SK-N-SH (cell line): Measurements from ENCODE around the gene IRGC. TPM values are rescaled to one million over a fixed set of nuclear protein-coding genes. Genes with fewer than 3 reads are reported as not detected.

ENCODE experiments used
- CTCF ChIA-PET: fragments of 300-600, 350-600 bp; formaldehyde crosslinking; extraction: SDS; loops from one replicate; lab custom pipeline; 2021; lab: Yijun Ruan, JAX
- POLR2A ChIA-PET: fragments of 350-600 bp; sonication (Branson Sonifier 250); formaldehyde crosslinking; extraction: SDS; loops from one replicate; lab custom pipeline; 2020; ENCODE audit warnings: antibody characterized with exemption, inconsistent platforms; lab: Yijun Ruan, JAX
- DNase-seq: peaks from one replicate; pipeline ENCODE4 v3.0.0; 2012
- H2AFZ ChIP-seq: fragments of 200-600 bp; sonication (generic); 2 replicates; pipeline ENCODE4 v1.8.1; 2016; ENCODE audit warnings: antibody characterized with exemption, mild to moderate bottlenecking, low read depth
- H3F3A ChIP-seq: fragments of 200-600 bp; sonication (generic); replicated peaks from 2 replicates; pipeline ENCODE3; 2016; ENCODE audit warnings: antibody characterized with exemption, mild to moderate bottlenecking; ENCODE audit not compliant: insufficient read depth
- H3K27ac ChIP-seq, 2 experiments: fragments of 200-500 bp in 1 of 2; fragments of 200-600 bp in 1 of 2; sonication (Bioruptor generic) in 1 of 2; sonication (generic), shearing (Covaris generic) in 1 of 2; 2 replicates each; pipeline versions ENCODE4 v1.5.1 to v1.6.1; 2014 to 2016; ENCODE audit warnings: low read depth in 2 of 2, inconsistent platforms in 1 of 2, low read length in 1 of 2, mild to moderate bottlenecking in 1 of 2, mixed read lengths in 1 of 2
- H3K27me3 ChIP-seq: fragments of 200-600 bp; sonication (generic), shearing (Covaris generic); 2 replicates; pipeline ENCODE4 v1.6.1; 2016; ENCODE audit warnings: mixed run types; ENCODE audit not compliant: insufficient read depth
- H3K36me3 ChIP-seq, 2 experiments: fragments of 200-500 bp in 1 of 2; fragments of 200-600 bp in 1 of 2; sonication (Bioruptor generic) in 1 of 2; sonication (generic) in 1 of 2; replicated peaks in 1 of 2; 2 replicates each; pipeline versions ENCODE3 to v1.5.1; 2014 to 2016; ENCODE audit warnings: low read length in 1 of 2, mild to moderate bottlenecking in 1 of 2; ENCODE audit not compliant: insufficient read depth in 2 of 2, control insufficient read depth in 1 of 2
- H3K4me1 ChIP-seq, 2 experiments: fragments of 200-500 bp in 1 of 2; fragments of 200-600 bp in 1 of 2; sonication (Bioruptor generic) in 1 of 2; sonication (generic), shearing (Covaris generic) in 1 of 2; 2 replicates each; pipeline versions ENCODE4 v1.5.1 to v1.6.1; 2014 to 2016; ENCODE audit warnings: low read depth in 1 of 2, low read length in 1 of 2, mixed run types in 1 of 2; ENCODE audit not compliant: insufficient read depth in 2 of 2, control insufficient read depth in 1 of 2
- H3K4me2 ChIP-seq: fragments of 200-600 bp; sonication (generic), shearing (Covaris generic); 2 replicates; pipeline ENCODE4 v1.6.1; 2017; ENCODE audit warnings: mixed run types
- H3K4me3 ChIP-seq, 2 experiments: fragments of 200-500 bp in 1 of 2; fragments of 200-600 bp in 1 of 2; sonication (Bioruptor generic) in 1 of 2; sonication (generic), shearing (Covaris generic) in 1 of 2; 2 replicates each; pipeline versions ENCODE4 v1.5.1 to v1.8.1; 2014 to 2016; ENCODE audit warnings: low read depth in 2 of 2, inconsistent platforms in 1 of 2, low read length in 1 of 2, mild to moderate bottlenecking in 1 of 2, mixed read lengths in 1 of 2, moderate library complexity in 1 of 2
- H3K79me2 ChIP-seq: fragments of 200-600 bp; sonication (generic); 2 replicates; pipeline ENCODE4 v1.8.1; 2017; ENCODE audit warnings: mild to moderate bottlenecking; ENCODE audit not compliant: insufficient read depth
- H3K9ac ChIP-seq: fragments of 200-600 bp; sonication (generic); 2 replicates; pipeline ENCODE4 v1.6.1; 2017; ENCODE audit warnings: mixed run types
- H3K9me2 ChIP-seq: fragments of 200-600 bp; sonication (generic); 2 replicates; pipeline ENCODE4 v1.6.1; 2017; ENCODE audit warnings: mixed run types
- H3K9me3 ChIP-seq: fragments of 200-600 bp; sonication (generic); 2 replicates; pipeline ENCODE4 v1.6.1; 2017; ENCODE audit warnings: mixed run types, mild to moderate bottlenecking, moderate library complexity
- H4K20me1 ChIP-seq: fragments of 200-600 bp; sonication (generic); 2 replicates; pipeline ENCODE4 v1.6.1; 2017; ENCODE audit warnings: mild to moderate bottlenecking, mixed run types; ENCODE audit not compliant: insufficient read depth
- CHD2 ChIP-seq: fragments of 150-350 bp; IDR thresholded peaks from 2 replicates; pipeline ENCODE4 v1.6.1; 2018; ENCODE audit warnings: low read length; ENCODE audit not compliant: partially characterized antibody
- ELF1 ChIP-seq: IDR thresholded peaks from 2 replicates; pipeline ENCODE4 v1.4.0; 2012
- EP300 ChIP-seq, 2 experiments: IDR thresholded peaks; 2 replicates each; pipeline versions ENCODE4 v1.4.0 to v1.6.1; 2012; ENCODE audit warnings: borderline replicate concordance in 1 of 2, low read depth in 1 of 2, low read length in 1 of 2
- EZH2phosphoT487 ChIP-seq: fragments of 200-600 bp; sonication (generic); IDR thresholded peaks from 2 replicates; pipeline ENCODE4 v1.6.1; 2017; ENCODE audit warnings: low read depth, mixed run types, mild to moderate bottlenecking, antibody characterized with exemption, moderate library complexity, borderline replicate concordance
- FOSL2 ChIP-seq: IDR thresholded peaks from 2 replicates; pipeline ENCODE4 v1.4.0; 2012; ENCODE audit warnings: low read depth, mild to moderate bottlenecking, moderate library complexity, borderline replicate concordance
- FOXJ3 ChIP-seq: sonication (generic); formaldehyde crosslinking; IDR thresholded peaks from 2 replicates; pipeline ENCODE4 v1.5.1; 2020; ENCODE audit warnings: mild to moderate bottlenecking, missing genetic modification reagents
- FOXM1 ChIP-seq: IDR thresholded peaks from 2 replicates; pipeline ENCODE4 v1.4.0; 2012; ENCODE audit warnings: low read depth, mild to moderate bottlenecking
- GABPA ChIP-seq: IDR thresholded peaks from 2 replicates; pipeline ENCODE4 v1.4.0; 2012; ENCODE audit warnings: low read depth, mild to moderate bottlenecking
- GATA2 ChIP-seq: sonication (generic); formaldehyde crosslinking; IDR thresholded peaks from 2 replicates; pipeline ENCODE4 v1.5.0; 2020; ENCODE audit warnings: mild to moderate bottlenecking, missing genetic modification reagents
- MEF2A ChIP-seq: IDR thresholded peaks from 2 replicates; pipeline ENCODE4 v1.4.0; 2012; ENCODE audit warnings: low read depth, borderline replicate concordance
- NFIC ChIP-seq: IDR thresholded peaks from 2 replicates; pipeline ENCODE4 v1.4.0; 2012; ENCODE audit warnings: borderline replicate concordance
- POLR2AphosphoS5 ChIP-seq: IDR thresholded peaks from 2 replicates; pipeline ENCODE4 v1.6.1; 2012; ENCODE audit warnings: low read depth, low read length
- RCOR1 ChIP-seq: fragments of 150-350 bp; IDR thresholded peaks from 2 replicates; pipeline ENCODE4 v1.6.1; 2017; ENCODE audit warnings: antibody characterized with exemption, low read length
- RXRA ChIP-seq: IDR thresholded peaks from 2 replicates; pipeline ENCODE4 v1.4.0; 2012; ENCODE audit warnings: low read depth, mild to moderate bottlenecking, borderline replicate concordance
- TAF1 ChIP-seq: IDR thresholded peaks from 2 replicates; pipeline ENCODE4 v1.6.1; 2012; ENCODE audit warnings: low read depth, mild to moderate bottlenecking, low read length, moderate library complexity, borderline replicate concordance
- WGBS: methylation state at CpG from one replicate; pipeline ENCODE4 v1.1.6; 2017; ENCODE audit warnings: low lambda C conversion rate; 5-methylcytosine and 5-hydroxymethylcytosine counted together
- polyA plus RNA-seq, 3 experiments: library from polyadenylated mRNA; depleted of rRNA; stranded (reverse); fragments of >200 nt; gene quantifications; 2 replicates each; pipeline ENCODE4 v1.2.3, GENCODE V29; 2012
- TF ChIP-seq, protein P1 (sequence below): IDR thresholded peaks from 2 replicates; pipeline ENCODE4; 2012
- TF ChIP-seq, protein P2 (sequence below): IDR thresholded peaks from 2 replicates; pipeline ENCODE4 v1.4.0; 2012; ENCODE audit warnings: low read depth
- TF ChIP-seq, protein P3 (sequence below): IDR thresholded peaks from 2 replicates; pipeline ENCODE4 v1.4.0; 2012; ENCODE audit warnings: low read depth, borderline replicate concordance
- TF ChIP-seq, protein P4 (sequence below): fragments of 200-600 bp; sonication (generic); IDR thresholded peaks from 2 replicates; pipeline ENCODE4 v1.6.1; 2017; ENCODE audit warnings: antibody characterized with exemption, mild to moderate bottlenecking, moderate library complexity

Gene IRGC
- polyA plus RNA-seq, 1 of the 3 experiments (the other 2 are of a cell fraction), result not detected

DNA sequence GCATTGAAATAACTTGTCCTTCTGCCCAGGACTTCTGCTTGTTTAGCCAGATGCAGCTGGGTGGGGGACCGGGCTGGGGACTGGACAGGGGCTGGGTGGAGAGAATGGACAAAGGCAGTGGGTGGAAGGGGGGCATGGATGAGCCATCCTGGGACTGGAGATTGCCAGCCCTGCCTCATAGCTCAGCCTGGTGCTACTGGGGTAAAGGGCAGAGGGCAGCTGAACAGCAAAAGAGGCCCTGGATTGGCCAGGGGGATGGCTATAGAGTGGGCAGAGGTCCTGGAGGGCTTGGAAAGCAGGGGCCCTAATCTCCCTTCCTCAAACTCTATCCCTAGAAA lies 28.2 kb upstream of the IRGC start:
- Histone ChIP-seq H3F3A (no peaks in the 10 kb centered on the region), H3K9me2 (no peaks in the 10 kb centered on the region), H3K9ac (no peak overlapping the region), H3K4me1 (peaks cover 0 to 13% of the 10 kb centered on the region in 2 experiments; a peak in 1 of 4 replicates), H3K79me2 (no peaks in the 10 kb centered on the region), H3K9me3 (no peaks in the 10 kb centered on the region), H3K27ac (peak overlapping the region in 1 of 2 experiments; percentile 55; a peak in 1 of 4 replicates), H3K4me3 (no peak overlapping the region), H3K36me3 (no peaks in the 10 kb centered on the region), H2AFZ (no peak overlapping the region), H4K20me1 (no peaks in the 10 kb centered on the region), H3K4me2 (peak overlapping the region; percentile 57), H3K27me3 (no peaks in the 10 kb centered on the region)
- ChIA-PET POLR2A (no interaction called here), CTCF (interaction anchor here (1.2 kb wide), 1 partner anchor 58 kb away, joined by 4 read pairs; no protein-coding TSS in a partner anchor)
- TF ChIP-seq EP300 (IDR thresholded peaks at IDR 0.05; ENCODE audit: borderline replicate concordance in 1 of 2, low read depth in 1 of 2, low read length in 1 of 2) (no peak), CHD2 (no peak), FOSL2 (no peak), FOXJ3 (CRISPR knock-in tag) (no peak), POLR2AphosphoS5 (no peak), NFIC (no peak), RXRA (no peak), RCOR1 (no peak)
- TF ChIP-seq, protein P1, sequence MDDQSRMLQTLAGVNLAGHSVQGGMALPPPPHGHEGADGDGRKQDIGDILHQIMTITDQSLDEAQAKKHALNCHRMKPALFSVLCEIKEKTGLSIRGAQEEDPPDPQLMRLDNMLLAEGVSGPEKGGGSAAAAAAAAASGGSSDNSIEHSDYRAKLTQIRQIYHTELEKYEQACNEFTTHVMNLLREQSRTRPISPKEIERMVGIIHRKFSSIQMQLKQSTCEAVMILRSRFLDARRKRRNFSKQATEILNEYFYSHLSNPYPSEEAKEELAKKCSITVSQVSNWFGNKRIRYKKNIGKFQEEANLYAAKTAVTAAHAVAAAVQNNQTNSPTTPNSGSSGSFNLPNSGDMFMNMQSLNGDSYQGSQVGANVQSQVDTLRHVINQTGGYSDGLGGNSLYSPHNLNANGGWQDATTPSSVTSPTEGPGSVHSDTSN, result no peak
- 67% methylated on average over 1 of the region's 1 CpG for WGBS
- DNase-seq, result no peak

DNA sequence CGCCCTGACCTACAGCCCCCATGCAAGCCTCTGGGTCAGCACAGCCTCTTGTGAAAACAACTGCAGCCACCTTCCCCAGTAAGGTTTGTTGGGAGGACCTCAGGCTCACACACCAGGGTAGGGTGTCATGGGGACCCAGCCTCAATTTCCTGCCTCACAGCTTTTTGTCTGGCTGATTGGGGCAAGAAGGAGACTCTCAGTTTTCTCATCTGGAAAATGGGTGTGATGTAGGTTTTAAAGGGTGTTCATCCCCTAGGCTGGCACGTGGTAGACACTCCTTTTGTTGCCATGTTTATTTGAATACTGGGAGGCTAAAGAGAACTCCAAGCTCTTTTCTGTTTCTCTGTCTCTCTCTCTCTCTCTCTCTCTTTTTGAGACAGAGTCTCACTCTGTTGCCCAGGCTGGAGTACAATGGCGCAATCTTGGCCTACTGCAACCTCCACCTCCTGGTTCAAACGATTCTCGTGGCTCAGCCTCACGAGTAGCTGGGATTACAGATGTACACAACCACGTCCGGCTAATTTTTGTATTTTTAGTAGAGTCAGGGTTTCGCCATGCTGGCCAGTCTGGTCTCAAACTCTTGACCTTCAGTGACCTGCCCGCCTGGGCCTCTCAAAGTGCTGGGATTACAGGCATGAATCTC lies 27.7 kb upstream of the IRGC start:
- H2AFZ ChIP-seq, result no peak overlapping the region
- no peaks in the 10 kb centered on the region for H3K9me3 ChIP-seq
- no peaks in the 10 kb centered on the region for H3K36me3 ChIP-seq
- peaks cover 0 to 13% of the 10 kb centered on the region in 2 experiments; a peak in 1 of 4 replicates for H3K4me1 ChIP-seq
- no peak for DNase-seq
- 87% methylated on average over 10 of the region's 10 CpGs for WGBS
- POLR2A ChIA-PET, result no interaction called here
- H4K20me1 ChIP-seq, result no peaks in the 10 kb centered on the region
- no peak overlapping the region for H3K4me3 ChIP-seq
- H3K79me2 ChIP-seq, result no peaks in the 10 kb centered on the region
- CTCF ChIA-PET, result no interaction called here
- no peak for TF ChIP-seq RCOR1
- no peak for TF ChIP-seq EZH2phosphoT487
- TF ChIP-seq, protein P2, sequence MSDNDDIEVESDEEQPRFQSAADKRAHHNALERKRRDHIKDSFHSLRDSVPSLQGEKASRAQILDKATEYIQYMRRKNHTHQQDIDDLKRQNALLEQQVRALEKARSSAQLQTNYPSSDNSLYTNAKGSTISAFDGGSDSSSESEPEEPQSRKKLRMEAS, result no peak
- TF ChIP-seq FOSL2, result no peak
- TF ChIP-seq ELF1, result no peak
- no peak for TF ChIP-seq GATA2 (CRISPR knock-in tag)
- TF ChIP-seq, protein P3, sequence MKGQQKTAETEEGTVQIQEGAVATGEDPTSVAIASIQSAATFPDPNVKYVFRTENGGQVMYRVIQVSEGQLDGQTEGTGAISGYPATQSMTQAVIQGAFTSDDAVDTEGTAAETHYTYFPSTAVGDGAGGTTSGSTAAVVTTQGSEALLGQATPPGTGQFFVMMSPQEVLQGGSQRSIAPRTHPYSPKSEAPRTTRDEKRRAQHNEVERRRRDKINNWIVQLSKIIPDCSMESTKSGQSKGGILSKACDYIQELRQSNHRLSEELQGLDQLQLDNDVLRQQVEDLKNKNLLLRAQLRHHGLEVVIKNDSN, result no peak
- TF ChIP-seq GABPA, result no peak
- TF ChIP-seq, protein P4, sequence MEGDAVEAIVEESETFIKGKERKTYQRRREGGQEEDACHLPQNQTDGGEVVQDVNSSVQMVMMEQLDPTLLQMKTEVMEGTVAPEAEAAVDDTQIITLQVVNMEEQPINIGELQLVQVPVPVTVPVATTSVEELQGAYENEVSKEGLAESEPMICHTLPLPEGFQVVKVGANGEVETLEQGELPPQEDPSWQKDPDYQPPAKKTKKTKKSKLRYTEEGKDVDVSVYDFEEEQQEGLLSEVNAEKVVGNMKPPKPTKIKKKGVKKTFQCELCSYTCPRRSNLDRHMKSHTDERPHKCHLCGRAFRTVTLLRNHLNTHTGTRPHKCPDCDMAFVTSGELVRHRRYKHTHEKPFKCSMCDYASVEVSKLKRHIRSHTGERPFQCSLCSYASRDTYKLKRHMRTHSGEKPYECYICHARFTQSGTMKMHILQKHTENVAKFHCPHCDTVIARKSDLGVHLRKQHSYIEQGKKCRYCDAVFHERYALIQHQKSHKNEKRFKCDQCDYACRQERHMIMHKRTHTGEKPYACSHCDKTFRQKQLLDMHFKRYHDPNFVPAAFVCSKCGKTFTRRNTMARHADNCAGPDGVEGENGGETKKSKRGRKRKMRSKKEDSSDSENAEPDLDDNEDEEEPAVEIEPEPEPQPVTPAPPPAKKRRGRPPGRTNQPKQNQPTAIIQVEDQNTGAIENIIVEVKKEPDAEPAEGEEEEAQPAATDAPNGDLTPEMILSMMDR, result no peak
- no peak for TF ChIP-seq CHD2
- TF ChIP-seq RXRA, result no peak
- no peak for TF ChIP-seq TAF1
- no peak for TF ChIP-seq FOXM1
- TF ChIP-seq MEF2A, result no peak
- H3K9ac ChIP-seq, result no peak overlapping the region
- no peaks in the 10 kb centered on the region for H3K27me3 ChIP-seq
- no peak overlapping the region; a peak in 1 of 4 replicates for H3K27ac ChIP-seq
- H3K9me2 ChIP-seq, result no peaks in the 10 kb centered on the region
- H3K4me2 ChIP-seq, result peak overlapping the region; percentile 57; the same call in 1 of the 2 replicates
- no peaks in the 10 kb centered on the region for H3F3A ChIP-seq
